ENCODE measurements around the gene ATXN10. TPM values are rescaled to one million over a fixed set of nuclear protein-coding genes. Genes with fewer than 3 reads are reported as not detected.
A peak's percentile ranks its signal among the peaks of the same experiment; 100 is the strongest.
"Not testable (repeated sequence)": the region's sequence is repeated elsewhere in the genome, so short reads cannot be mapped to it uniquely, and the experiment has no call there.

ATXN10 gene
- total RNA-seq, 1 experiment from 2014 or later: 122 TPM

GRCh38 chr22:45709060-45709739 lies 37.6 kb downstream of the ATXN10 start:
- DNase-seq (ENCODE audit: low read depth): peak; percentile 91

GRCh38 chr22:45709866-45710265 lies 38.2 kb downstream of the ATXN10 start:
- DNase-seq (ENCODE audit: low read depth): peak; percentile 85

- DNase-seq (ENCODE audit: low read depth): no peak
Measured at GRCh38 chr22:45710469-45710868, 38.8 kb downstream of the ATXN10 start.

DNA sequence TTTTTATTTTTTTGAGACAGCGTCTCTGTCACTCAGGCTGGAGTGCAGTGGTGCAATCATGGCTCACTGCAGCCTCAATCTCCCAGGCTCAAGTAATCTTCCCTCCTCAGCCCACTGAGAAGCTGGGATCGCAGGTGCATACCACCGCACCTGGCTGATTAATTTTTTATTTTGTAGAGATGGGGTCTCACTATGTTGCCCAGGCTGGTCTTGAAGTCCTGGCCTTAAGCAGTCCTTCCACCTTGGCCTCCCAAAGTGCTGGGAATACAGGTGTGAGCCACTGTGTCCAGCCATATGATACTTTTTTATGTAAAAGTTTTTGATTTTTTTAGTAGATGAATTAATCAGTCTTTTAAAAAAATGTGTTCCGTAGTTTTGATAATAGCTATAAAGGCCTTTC lies 42.8 kb downstream of the ATXN10 start:
- DNase-seq (ENCODE audit: low read depth): not testable (repeated sequence)

DNA sequence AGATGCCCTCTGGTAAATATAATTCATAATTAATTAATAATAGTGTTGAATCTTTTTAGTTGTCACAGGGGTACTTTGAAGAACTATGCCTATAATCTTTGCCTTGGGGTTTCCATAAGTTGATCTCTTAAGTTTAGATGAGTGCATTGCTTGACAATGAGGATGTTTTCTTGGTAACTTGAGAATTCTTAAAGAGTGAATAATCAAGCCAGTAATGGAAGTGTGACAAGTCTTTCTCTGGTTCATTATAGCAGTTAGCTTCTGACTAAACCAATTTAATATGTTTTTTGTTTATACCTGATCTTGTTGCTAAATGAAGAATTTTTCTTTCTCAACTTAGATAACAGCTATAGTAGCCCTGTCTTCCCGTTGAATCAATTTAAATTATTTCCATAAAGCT lies 46.2 kb downstream of the ATXN10 start:
- DNase-seq (ENCODE audit: low read depth): peak; percentile 82

DNA sequence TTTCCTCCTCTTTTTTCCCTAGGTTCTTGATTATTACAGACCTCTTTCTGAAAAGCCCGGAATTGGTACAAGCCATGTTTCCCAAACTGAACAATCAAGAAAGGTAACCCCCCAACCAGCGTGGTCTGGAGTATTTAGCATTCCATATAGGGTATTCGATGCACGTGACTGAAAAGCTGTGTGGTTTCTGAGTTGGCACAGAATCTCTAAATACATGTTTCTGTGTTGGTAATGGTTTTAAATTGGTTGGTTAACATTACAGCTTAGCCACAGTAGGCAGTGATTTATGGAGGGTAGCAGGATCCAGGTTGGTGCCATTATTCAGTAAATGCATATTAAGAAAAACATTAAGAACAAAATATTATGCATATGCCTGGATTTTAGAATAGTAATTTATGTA lies 46.8 kb downstream of the ATXN10 start:
- DNase-seq (ENCODE audit: low read depth): peak; percentile 56

DNA sequence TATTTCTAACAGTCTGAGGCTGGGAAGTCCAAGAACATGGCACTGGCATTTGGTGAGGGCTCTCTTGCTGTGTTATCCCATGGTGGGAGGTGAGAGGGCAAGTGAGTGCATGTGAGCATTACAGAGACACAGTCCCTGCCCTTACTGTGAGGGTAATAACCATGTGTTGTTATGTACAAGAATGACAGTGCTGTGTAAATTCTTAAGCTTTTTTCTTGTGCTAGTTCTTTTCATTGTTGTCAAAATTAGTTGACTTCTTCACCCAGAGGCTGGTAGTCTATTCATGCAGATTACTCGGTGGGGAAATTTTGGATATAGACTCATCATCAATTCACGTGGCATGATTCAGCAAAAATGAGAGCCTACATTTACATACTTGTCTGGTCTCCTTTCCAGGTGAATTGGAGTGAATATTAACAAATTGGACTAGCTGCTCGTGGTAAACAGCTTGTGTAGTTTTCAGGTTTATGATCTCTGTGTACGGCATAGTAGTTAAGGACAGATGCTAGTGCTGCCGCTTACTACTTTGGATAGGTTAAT lies 49.3 kb downstream of the ATXN10 start:
- DNase-seq (ENCODE audit: low read depth): no peak

GRCh38 chr22:45722006-45722405 lies 50.4 kb downstream of the ATXN10 start:
- no peak for DNase-seq (ENCODE audit: low read depth)

DNA sequence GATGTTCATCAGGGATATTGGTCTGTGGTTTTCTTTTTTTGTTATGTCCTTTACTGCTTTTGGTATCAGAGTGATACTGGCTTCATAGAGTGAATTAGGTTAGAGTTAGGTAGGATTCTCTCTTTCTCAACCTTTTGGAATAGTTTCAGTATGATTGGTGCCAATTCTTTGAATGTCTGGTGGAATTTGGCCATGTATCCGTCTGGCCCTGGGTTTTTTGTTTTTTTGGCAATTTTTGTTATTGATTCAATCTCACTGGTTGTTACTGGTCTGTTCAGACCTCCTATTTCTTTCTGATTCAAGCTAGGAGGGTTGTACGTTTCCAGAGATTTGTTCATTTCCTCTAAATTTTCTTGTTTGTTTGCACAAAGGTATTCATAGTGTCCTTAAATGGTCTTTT lies 54.4 kb downstream of the ATXN10 start:
- DNase-seq (ENCODE audit: low read depth): no peak

DNA sequence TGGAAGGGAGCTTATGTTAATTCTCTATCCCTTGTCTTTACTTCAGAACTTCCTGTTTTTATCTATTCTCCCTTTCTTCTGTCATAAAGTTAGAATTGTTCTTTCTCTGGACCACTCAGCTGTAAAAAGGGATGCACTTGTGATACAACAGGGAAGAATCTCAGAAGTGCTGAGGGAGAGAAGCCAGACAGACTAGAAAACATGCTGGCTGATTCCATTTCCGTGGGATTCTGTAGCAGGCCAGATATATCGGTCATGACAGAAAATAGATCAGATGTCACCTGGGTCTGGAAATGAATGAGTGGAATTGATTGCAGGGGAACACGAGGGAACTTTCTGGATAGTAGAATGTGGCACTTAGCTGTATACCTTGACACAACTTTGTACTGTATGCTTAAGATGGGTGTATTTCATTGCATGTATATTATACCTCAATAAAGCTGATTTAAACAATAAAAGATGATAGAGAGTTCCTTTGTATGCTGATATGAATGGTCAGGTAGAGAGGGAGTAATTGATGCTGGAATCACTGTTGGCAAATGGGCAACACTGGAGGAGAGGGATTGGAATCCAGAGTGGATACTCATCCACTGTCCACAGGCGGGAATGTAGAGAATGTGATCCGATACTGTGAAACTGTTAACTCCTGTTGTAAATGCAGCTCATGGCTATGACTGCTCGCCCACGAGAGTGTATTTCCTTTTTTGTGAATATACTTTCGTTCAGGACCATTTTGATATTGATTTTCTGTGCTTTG lies 59.6 kb downstream of the ATXN10 start:
- peak; percentile 65 for DNase-seq (ENCODE audit: low read depth)

DNA sequence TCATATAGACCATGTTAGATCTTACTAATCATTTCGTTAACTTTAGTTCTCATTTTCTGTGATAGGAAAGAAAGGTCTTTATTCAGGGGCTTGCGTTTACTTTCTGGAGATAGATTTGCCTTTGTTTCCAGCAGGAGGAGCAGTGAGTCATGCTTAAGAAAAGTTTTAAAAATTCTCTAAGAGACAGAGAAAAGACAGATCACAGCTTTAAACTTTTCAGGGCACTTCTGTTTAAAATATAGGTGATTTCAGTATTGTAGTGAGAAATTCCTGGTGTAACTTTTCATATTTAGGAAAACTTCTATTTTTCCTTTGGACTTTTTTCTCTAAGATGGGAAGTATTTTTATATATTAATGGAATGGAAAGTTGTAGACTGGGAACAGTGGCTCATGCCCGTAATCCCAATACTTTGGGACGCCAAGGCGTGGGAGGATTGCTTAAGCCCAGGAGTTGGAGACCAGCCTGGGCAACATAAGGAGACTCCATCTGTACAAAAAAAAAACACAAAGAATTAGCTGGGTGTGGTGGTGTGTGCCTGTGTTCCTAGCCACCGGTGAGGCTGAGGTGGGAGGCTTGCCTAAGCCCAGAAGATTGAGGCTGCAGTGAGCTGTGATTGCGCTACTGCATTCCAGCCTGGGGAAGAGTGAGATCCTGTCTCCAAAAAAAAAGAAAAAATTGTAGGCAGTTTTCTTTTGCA lies 60.3 kb downstream of the ATXN10 start:
- DNase-seq (ENCODE audit: low read depth): no peak

DNA sequence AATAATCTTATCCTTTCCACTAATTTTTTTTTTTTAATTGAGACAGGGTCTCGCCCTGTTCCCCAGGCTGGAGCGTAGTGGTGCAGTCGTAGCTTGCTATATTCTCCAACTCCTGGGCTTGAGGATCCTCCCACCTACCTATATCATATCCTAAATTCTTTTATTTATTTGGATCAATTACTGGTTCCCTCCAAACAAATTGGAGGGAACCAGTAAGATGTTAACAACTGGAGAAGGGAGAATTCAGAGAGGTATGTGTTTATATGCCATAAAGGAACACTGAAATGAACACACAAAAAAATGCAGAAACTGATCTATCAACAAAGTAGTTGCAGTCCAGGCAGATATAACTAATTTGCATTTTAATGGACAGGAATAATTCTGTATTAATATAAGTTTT lies 63.6 kb downstream of the ATXN10 start:
- no peak for DNase-seq (ENCODE audit: low read depth)

- no peak for DNase-seq (ENCODE audit: low read depth)
Measured at GRCh38 chr22:45738206-45738605, 66.6 kb downstream of the ATXN10 start.

GRCh38 chr22:45740236-45740635 lies 68.6 kb downstream of the ATXN10 start:
- peak; percentile 47 for DNase-seq (ENCODE audit: low read depth)

DNA sequence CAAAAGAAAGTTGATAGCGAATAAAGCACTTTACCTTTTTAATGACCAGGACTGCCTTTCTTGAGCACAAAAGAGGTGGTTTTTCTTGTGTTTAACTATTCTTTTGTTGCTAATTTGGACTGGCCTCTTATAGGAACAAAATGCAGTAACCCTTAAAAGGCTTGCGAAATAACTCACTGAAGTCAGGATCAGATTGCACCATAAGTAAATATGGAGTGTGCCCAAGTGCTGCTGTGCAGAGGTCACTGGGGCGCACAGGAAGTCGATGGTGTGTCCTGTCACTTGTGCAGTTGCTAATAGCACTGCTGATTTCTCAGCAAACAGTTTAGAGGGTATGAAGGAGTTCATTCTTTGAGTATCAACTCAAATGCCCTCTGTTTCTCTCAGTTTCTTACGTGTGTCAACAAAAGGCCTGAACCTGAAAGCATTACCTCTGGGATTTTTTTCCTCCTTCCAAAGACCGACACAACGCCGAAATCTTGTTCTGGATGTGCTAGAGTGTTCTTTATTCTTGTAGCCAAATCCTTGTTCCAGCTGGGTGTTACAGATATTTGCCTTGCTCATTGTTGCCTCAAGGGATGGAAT lies 71.3 kb downstream of the ATXN10 start:
- peak; percentile 59 for DNase-seq (ENCODE audit: low read depth)

DNA sequence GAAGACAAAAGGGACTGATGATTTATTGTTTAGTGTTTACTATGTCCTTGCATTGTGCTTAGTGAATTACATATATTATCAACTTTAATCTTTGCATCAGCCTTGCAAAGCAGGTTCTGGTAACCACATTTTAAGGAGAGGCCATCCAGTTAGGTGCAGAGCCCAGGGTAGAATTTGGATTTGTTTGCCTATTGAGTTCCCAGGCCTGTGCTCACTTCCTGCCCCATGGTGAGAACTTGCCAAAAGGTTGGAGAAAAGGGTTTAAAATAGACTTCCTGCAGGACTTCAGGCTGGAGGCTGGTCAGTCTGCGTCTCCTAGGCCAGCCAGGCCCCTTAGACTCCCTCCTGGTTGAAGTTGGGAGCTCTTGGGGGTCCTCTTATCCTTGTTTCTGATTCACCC lies 72.1 kb downstream of the ATXN10 start:
- peak; percentile 12 for DNase-seq (ENCODE audit: low read depth)

GRCh38 chr22:45744442-45744841 lies 72.8 kb downstream of the ATXN10 start:
- DNase-seq (ENCODE audit: low read depth): no peak

GRCh38 chr22:45750626-45751025 lies 79.0 kb downstream of the ATXN10 start:
- DNase-seq (ENCODE audit: low read depth): no peak

DNA sequence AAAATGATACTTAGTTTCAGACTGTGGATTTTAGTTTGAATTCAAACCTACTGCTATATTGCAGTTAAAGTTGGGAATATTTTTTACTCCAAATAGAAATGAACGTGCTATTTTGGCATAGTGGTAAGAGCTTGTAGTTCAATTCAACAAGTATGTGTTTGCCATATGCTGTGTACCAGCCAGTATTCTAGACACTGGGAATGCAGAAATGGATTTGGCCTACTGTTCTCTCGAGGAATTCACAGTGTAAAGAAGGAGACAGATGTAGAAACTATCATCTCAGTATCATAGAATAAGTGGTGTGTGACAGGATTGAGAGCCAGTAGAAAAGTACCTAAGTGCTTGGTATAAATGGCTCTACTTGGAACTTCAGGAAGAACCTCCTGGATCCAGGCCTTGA lies 80.4 kb downstream of the ATXN10 start:
- DNase-seq (ENCODE audit: low read depth): no peak

GRCh38 chr22:45754822-45755221 lies 83.2 kb downstream of the ATXN10 start:
- DNase-seq (ENCODE audit: low read depth): no peak

DNA sequence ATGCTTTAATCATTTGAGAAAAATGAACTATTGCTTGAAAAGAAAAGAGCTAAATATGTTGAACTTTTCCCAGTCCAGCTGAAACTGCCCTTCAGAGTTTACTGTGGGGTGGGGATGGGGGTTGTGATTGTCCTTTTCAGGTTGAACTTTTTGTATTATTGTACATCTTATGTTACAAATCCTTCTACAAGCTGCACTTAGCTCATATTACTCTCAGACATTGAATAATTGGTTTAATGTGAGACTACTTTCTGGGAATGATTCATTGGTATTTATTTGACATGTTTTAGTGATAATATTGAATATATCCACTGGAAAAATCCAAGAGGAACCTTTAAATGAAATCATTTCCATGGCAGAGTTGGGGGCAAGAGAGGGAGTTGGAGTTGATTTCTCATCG lies 84.9 kb downstream of the ATXN10 start:
- DNase-seq (ENCODE audit: low read depth): no peak

GRCh38 chr22:45757068-45757467 lies 85.4 kb downstream of the ATXN10 start:
- DNase-seq (ENCODE audit: low read depth): no peak
